Measurements from ENCODE around the gene TDP2. TPM values are rescaled to one million over a fixed set of nuclear protein-coding genes. Genes with fewer than 3 reads are reported as not detected.
"Not testable (repeated sequence)": the region's sequence is repeated elsewhere in the genome, so short reads cannot be mapped to it uniquely, and the experiment has no call there.

TDP2 gene
- total RNA-seq, 4 donors from 2014 or later, result 29.2 to 53.1 (median 42.2) TPM

DNA sequence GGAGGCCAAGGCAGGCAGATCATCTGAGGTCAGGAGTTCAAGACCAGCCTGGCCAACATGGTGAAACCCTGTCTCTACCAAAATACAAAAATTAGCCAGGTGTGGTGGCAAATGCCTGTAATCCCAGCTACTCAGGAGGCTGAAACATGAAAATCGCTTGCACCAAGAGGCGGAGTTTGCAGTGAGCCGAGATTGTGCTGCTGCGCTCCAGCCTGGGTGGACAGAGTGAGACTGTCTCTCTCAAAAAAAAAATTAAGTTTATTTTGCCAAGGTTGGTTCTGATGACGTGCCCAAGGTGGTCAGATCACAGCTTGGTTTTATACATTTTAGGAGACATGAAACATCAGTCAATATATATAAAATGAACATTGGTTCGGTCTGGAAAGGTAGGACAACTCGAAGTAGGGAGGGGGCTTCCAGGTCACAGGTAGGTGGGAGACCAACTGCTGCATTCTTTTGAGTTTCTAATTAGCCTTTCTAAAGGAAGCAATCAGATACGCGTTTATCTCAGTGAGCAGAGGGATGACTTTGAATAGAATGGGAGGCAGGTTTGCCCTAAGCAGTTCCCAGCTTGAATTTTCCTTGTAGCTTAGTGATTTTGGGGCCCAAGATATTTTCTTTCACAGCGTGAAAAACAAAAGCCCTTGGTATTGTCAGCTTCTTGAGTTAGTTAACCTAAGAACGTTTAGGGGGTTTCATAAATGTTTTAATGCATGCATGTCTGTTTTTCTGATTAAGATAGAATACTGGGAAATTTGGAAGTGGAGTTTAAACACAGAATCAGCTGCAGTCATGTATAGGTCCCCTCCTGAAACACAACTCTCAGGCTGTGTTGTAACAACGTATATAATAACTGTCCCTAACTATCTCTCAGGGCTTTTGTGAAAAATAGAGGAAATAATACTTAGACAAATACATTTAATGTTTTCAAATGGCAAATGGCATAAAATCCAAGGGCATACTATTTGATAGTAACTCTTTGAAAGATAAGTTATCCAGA lies 16.9 kb upstream of the TDP2 start:
- H3K4me3 ChIP-seq, result no peak overlapping the region
- 74 to 77% methylated on average over 5 to 12 of the region's 12 CpGs for WGBS, 2 donors (ENCODE audit: low coverage in 1 of 2)
- H3K4me1 ChIP-seq, result no peaks in the 10 kb centered on the region
- no peaks in the 10 kb centered on the region for H3K9me3 ChIP-seq
- no peak for ATAC-seq
- no peak overlapping the region for H3K27ac ChIP-seq
- no peaks in the 10 kb centered on the region for H3K36me3 ChIP-seq
- TF ChIP-seq EP300 (IDR thresholded peaks at IDR 0.05), result no peak
- no peak for TF ChIP-seq POLR2AphosphoS5 (IDR thresholded peaks at IDR 0.05)
- no peak for TF ChIP-seq POLR2A (IDR thresholded peaks at IDR 0.05)
- TF ChIP-seq, protein P1, sequence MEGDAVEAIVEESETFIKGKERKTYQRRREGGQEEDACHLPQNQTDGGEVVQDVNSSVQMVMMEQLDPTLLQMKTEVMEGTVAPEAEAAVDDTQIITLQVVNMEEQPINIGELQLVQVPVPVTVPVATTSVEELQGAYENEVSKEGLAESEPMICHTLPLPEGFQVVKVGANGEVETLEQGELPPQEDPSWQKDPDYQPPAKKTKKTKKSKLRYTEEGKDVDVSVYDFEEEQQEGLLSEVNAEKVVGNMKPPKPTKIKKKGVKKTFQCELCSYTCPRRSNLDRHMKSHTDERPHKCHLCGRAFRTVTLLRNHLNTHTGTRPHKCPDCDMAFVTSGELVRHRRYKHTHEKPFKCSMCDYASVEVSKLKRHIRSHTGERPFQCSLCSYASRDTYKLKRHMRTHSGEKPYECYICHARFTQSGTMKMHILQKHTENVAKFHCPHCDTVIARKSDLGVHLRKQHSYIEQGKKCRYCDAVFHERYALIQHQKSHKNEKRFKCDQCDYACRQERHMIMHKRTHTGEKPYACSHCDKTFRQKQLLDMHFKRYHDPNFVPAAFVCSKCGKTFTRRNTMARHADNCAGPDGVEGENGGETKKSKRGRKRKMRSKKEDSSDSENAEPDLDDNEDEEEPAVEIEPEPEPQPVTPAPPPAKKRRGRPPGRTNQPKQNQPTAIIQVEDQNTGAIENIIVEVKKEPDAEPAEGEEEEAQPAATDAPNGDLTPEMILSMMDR (IDR thresholded peaks at IDR 0.05), result no peak
- H3K27me3 ChIP-seq, result no peaks in the 10 kb centered on the region

DNA sequence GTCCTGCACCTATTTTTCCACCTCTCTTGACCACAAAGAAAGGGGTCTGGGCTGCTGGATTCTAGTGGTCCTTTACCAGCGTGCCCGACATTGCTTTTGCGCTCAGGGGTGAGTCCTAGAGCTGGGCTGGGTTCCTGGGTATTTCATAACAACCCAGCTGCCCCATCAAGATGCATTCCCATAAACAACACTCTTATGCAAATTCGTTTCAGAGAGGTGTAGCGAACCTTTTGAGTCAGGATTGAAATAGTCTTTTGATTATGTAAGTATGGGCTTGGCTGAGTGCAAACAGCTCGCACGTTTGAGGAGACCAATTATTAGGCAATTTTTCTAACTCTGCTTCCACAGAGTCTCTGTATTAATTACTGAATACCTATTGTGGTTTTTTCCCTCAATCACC lies 13.9 kb upstream of the TDP2 start:
- H3K27ac ChIP-seq, result no peak overlapping the region
- no peak for ATAC-seq
- no peaks in the 10 kb centered on the region for H3K27me3 ChIP-seq
- H3K4me3 ChIP-seq, result no peak overlapping the region
- TF ChIP-seq POLR2A (IDR thresholded peaks at IDR 0.05), result no peak
- no peak for TF ChIP-seq EP300 (IDR thresholded peaks at IDR 0.05)
- TF ChIP-seq, protein P1 (IDR thresholded peaks at IDR 0.05), result no peak
- no peak for TF ChIP-seq POLR2AphosphoS5 (IDR thresholded peaks at IDR 0.05)
- no peaks in the 10 kb centered on the region for H3K36me3 ChIP-seq
- no peaks in the 10 kb centered on the region for H3K9me3 ChIP-seq
- H3K4me1 ChIP-seq, result no peaks in the 10 kb centered on the region
- WGBS, 2 donors (ENCODE audit: low coverage in 1 of 2), result 74 to 78% methylated on average over 3 to 6 of the region's 7 CpGs

DNA sequence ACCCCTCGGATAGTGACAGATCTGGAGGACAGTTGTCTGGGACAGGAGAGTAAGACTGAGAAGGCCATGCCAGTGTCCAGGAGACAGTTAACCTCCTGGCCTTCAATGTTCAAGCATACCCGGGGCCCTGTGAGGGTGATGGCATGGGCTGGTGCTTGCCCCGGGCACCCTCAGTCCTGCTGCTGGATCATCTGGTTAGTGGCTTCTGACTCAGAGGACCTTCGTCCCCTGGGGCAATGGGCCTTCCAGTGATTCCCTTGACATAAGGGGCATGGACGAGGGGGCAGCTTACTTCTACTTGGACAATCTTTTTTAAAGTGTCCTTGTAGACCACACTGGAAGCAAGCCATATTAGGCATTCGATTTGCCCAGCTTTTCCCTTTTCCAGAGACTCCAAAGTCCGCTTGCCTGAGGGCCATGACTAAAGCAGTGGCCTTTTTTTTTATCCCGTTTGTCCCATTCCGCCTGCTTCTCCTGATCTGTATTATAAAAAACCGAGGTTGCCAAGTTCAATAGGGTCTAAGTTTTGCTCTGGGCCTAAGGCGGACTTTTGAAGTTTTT lies 12.2 kb upstream of the TDP2 start:
- not testable (repeated sequence) for H3K36me3 ChIP-seq, H3K4me3 ChIP-seq, H3K4me1 ChIP-seq, H3K27me3 ChIP-seq, H3K9me3 ChIP-seq, H3K27ac ChIP-seq, ATAC-seq
- 90 to 98% methylated on average over 8 to 10 of the region's 11 CpGs for WGBS, 2 donors (ENCODE audit: low coverage in 1 of 2)

DNA sequence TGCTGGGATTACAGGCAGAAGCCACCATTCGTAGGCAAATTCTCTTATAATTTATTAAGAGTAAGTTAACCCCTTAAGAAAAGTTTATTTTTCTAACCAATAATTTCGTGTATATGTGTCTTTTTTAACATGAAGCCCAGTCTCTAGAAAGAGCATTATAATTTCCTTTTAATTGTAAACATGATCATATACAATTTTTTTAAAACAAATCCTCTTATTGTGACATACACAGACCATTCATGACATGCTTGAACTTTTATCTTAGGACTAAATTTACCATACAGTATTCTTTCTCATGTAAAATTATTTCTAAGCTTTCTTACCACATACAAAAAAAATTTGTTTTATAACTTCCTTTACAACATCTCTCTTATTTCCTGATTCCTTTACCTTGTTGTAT lies 6.9 kb upstream of the TDP2 start:
- Histone ChIP-seq H3K4me1 (peaks cover 0 to 5% (median 0%) of the 10 kb centered on the region in 3 donors), H3K4me3 (no peak overlapping the region), H3K27me3 (no peaks in the 10 kb centered on the region), H3K27ac (no peak overlapping the region), H3K9me3 (no peaks in the 10 kb centered on the region), H3K36me3 (no peaks in the 10 kb centered on the region)
- TF ChIP-seq POLR2A (IDR thresholded peaks at IDR 0.05) (no peak), POLR2AphosphoS5 (IDR thresholded peaks at IDR 0.05) (no peak), EP300 (IDR thresholded peaks at IDR 0.05) (no peak)
- TF ChIP-seq, protein P1 (IDR thresholded peaks at IDR 0.05), result no peak
- WGBS, 2 donors (ENCODE audit: low coverage in 1 of 2), result 75 to 80% methylated on average over 2 of the region's 2 CpGs
- ATAC-seq, result no peak

DNA sequence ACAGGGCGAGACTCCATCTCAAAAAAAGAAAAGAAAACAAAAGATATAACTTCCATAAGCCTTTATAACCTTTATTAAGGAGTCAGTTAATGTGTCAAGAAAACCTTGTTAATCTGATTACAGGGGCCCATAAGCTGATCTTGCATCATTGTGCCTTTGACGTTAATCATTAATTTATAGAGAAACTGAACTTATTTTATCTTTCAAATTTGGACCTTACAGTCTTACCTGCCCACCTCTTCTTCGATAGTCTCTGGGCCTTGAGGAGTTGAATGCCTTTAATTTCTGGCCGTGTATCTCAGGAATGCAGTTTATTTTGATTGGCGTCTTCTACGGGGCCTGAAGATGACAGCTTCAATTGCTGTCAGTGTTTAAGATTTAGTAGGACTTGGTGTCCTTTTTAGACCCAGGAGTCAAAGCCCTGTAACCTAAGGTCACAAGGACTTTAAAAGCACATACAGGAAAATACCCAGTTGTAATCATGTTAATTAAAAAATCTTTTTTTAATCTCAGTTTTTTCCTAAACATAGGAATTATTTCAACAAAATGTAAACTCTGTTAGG lies 6.0 kb upstream of the TDP2 start:
- H3K4me1 ChIP-seq, result peaks cover 3 to 14% (median 8%) of the 10 kb centered on the region in 3 donors
- TF ChIP-seq POLR2AphosphoS5 (IDR thresholded peaks at IDR 0.05), result no peak
- no peak overlapping the region for H3K27ac ChIP-seq
- 83 to 87% methylated on average over 6 of the region's 6 CpGs for WGBS, 2 donors (ENCODE audit: low coverage in 1 of 2)
- H3K4me3 ChIP-seq, result no peak overlapping the region
- no peaks in the 10 kb centered on the region for H3K27me3 ChIP-seq
- H3K36me3 ChIP-seq, result no peaks in the 10 kb centered on the region
- no peak for ATAC-seq
- H3K9me3 ChIP-seq, result no peaks in the 10 kb centered on the region

DNA sequence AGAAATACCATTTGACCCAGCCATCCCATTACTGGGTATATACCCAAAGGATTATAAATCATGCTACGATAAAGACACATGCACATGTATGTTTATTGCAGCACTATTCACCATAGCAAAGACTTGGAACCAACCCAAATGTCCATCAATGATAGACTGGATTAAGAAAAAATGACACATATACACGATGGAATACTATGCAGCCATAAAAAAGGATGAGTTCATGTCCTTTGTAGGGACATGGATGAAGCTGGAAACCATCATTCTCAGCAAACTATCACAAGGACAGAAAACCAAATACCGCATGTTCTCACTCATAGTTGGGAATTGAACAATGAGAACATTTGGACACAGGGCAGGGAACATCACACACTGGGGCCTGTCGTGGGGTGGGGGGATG lies 4.4 kb upstream of the TDP2 start:
- not testable (repeated sequence) for H3K4me3 ChIP-seq, ATAC-seq, H3K27ac ChIP-seq, H3K9me3 ChIP-seq, H3K36me3 ChIP-seq, H3K27me3 ChIP-seq
- 88 to 100% methylated on average over 2 to 3 of the region's 4 CpGs for WGBS, 2 donors (ENCODE audit: low coverage in 1 of 2)
- H3K4me1 ChIP-seq, result peaks cover 5 to 17% (median 9%) of the 10 kb centered on the region in 3 donors

DNA sequence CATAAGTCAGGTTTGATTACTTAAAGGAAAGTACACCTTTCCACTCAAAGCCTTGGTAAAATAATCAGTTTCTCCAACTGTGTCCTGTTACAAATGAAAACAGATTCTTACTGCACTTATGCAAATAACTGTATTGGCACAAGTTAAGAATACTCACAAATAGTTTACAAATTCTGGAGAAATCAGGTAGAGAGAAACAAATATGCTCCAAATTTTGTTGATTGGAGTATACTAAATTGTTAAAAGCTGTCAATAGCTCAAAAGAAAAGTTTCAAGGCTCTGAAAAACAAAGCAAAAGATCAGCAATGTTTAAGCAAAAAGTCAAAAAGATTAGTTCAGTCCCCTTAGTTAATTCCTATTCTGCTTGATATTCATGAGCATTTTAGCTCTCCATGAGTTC lies 3.8 kb upstream of the TDP2 start:
- H3K27me3 ChIP-seq, H3K36me3 ChIP-seq, H3K27ac ChIP-seq, H3K9me3 ChIP-seq, H3K4me3 ChIP-seq, ATAC-seq: not testable (repeated sequence)
- H3K4me1 ChIP-seq, result peaks cover 7 to 23% (median 13%) of the 10 kb centered on the region in 3 donors
